ENCODE measurements around the gene AGFG2. TPM values are rescaled to one million over a fixed set of nuclear protein-coding genes. Genes with fewer than 3 reads are reported as not detected.

Gene AGFG2
- total RNA-seq, 2 donors from 2014 or later = 8.5 to 28.9 TPM

DNA sequence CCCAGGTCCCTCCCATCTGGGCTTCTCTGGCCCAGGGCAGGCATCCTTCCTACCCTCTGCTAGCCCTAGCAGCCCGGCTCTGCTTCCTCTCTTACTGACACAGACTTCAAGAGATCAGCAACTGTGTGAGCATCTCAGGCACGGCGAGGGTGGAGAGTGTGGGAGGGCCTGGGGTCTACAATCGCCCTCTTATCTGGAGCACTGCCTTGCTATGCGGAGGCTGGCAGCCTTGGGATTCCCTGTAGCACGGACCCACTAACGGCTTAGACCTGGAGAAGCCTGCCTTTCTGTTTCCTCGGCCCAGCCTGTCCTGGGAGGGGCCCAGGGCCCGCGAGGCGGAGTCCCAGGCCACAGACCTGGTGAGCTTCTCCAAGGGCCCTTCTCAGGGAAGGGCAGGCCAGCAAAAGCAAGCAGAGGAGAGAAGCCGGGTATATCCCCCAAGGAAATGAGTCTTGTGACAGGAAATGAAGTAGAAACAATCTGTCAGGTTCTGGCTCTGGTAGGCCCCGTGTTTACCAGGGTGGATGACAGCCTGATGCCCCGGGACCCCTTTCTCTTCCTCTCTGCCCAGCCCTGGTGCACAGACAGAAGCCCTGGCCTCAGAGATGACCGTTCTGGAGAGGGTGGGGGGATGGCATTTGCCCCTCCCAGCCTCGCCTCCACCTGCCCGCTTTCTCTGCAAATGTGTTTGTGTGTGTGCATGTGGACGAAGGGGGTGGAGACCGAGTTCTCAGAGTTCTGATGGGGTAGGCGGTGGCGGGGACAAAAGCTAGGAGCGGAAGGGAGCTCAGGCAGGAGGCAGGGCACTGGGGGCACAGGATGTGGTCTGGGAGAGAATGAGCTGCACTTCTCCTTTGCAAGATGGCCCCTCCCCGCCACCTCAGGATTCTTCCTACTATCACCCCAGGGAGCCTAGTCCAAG lies 44.4 kb downstream of the AGFG2 start:
- peaks cover 34% of the 10 kb centered on the region for H3K36me3 ChIP-seq (ENCODE audit: control insufficient read depth, insufficient read depth, low read length)

DNA sequence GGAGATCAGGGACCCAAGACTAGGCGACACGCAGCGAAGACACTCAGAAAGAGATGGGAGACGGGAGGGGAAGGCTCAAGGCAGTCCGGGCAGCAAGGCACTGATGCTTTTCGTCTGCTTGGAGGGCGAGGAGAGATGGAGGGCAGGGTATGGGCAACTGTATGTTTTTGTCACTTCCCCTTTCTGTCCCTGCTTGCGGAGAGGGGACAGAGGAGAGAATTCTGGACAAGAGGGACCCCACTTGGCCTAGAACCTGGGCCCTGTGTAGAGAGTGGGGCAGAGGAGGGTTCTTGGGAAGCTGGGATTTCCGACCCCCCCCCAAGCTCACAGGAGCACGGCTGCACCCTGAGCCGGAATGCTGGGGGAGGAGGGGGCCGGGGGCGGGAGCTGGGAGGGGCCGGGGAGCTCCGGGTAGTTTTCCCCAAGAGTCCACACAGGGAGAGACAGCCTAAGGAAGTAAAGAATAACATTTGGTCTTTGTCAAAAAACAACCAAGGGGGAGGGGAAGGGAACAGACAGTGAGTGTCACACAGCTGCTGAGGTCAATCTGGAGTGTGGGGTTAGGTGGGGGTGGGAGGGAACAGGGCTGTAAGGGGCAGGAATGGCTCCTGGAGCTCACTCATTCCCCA lies 45.2 kb downstream of the AGFG2 start:
- H3K9me3 ChIP-seq (ENCODE audit: control insufficient read depth, low read length) = no peaks in the 10 kb centered on the region
- DNase-seq = peak; percentile 50
- H3K27me3 ChIP-seq (ENCODE audit: control insufficient read depth, insufficient read depth, low read length, poor library complexity, severe bottlenecking) = no peaks in the 10 kb centered on the region
- peaks cover 9% of the 10 kb centered on the region for H3K4me1 ChIP-seq (ENCODE audit: control insufficient read depth, insufficient read depth, low read length)
- 56 to 77% methylated on average over 6 to 14 of the region's 15 CpGs for WGBS, 2 experiments (ENCODE audit: insufficient coverage in 1 of 2, insufficient read length in 1 of 2)
- H3K9ac ChIP-seq (ENCODE audit: extremely low read depth, low read length, poor library complexity, severe bottlenecking) = peak overlapping the region; percentile 87
- Mint-ChIP-seq H3K27ac (peak overlapping the region; percentile 96), H3K27me3 (ENCODE audit: insufficient read depth) (no peaks in the 10 kb centered on the region), H3K9me3 (no peaks in the 10 kb centered on the region), H3K4me1 (peaks cover 25% of the 10 kb centered on the region), H3K36me3 (ENCODE audit: low read depth) (peaks cover 6% of the 10 kb centered on the region), H3K4me3 (peak overlapping the region; percentile 89)
- TF ChIP-seq, protein P1, sequence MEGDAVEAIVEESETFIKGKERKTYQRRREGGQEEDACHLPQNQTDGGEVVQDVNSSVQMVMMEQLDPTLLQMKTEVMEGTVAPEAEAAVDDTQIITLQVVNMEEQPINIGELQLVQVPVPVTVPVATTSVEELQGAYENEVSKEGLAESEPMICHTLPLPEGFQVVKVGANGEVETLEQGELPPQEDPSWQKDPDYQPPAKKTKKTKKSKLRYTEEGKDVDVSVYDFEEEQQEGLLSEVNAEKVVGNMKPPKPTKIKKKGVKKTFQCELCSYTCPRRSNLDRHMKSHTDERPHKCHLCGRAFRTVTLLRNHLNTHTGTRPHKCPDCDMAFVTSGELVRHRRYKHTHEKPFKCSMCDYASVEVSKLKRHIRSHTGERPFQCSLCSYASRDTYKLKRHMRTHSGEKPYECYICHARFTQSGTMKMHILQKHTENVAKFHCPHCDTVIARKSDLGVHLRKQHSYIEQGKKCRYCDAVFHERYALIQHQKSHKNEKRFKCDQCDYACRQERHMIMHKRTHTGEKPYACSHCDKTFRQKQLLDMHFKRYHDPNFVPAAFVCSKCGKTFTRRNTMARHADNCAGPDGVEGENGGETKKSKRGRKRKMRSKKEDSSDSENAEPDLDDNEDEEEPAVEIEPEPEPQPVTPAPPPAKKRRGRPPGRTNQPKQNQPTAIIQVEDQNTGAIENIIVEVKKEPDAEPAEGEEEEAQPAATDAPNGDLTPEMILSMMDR (conservative IDR thresholded peaks at IDR 0.05) = no peak
- peaks cover 34% of the 10 kb centered on the region for H3K36me3 ChIP-seq (ENCODE audit: control insufficient read depth, insufficient read depth, low read length)
- peak overlapping the region; percentile 94 for H3K4me3 ChIP-seq (ENCODE audit: low read length)
- no peak overlapping the region for H3K27ac ChIP-seq (ENCODE audit: low read depth, low read length)

More for the DNA sequence above, 44.4 kb downstream of the AGFG2 start:
- Histone ChIP-seq H3K27me3 (ENCODE audit: control insufficient read depth, insufficient read depth, low read length, poor library complexity, severe bottlenecking) (no peaks in the 10 kb centered on the region), H3K4me1 (ENCODE audit: control insufficient read depth, insufficient read depth, low read length) (peaks cover 9% of the 10 kb centered on the region), H3K4me3 (ENCODE audit: low read length) (peak overlapping the region; percentile 29), H3K9ac (ENCODE audit: extremely low read depth, low read length, poor library complexity, severe bottlenecking) (no peak overlapping the region), H3K9me3 (ENCODE audit: control insufficient read depth, low read length) (no peaks in the 10 kb centered on the region), H3K27ac (ENCODE audit: low read depth, low read length) (no peak overlapping the region)
- 73 to 79% methylated on average over 7 to 23 of the region's 23 CpGs for WGBS, 2 experiments (ENCODE audit: insufficient coverage in 1 of 2, insufficient read length in 1 of 2)
- DNase-seq = peak; percentile 67
- H3K27me3 Mint-ChIP-seq (ENCODE audit: insufficient read depth) = no peaks in the 10 kb centered on the region
- peaks cover 20% of the 10 kb centered on the region for H3K4me1 Mint-ChIP-seq
- H3K9me3 Mint-ChIP-seq = no peaks in the 10 kb centered on the region
- peaks cover 12% of the 10 kb centered on the region for H3K36me3 Mint-ChIP-seq (ENCODE audit: low read depth)
- peak overlapping the region; percentile 89 for H3K4me3 Mint-ChIP-seq
- TF ChIP-seq, protein P1 (conservative IDR thresholded peaks at IDR 0.05) = no peak
- H3K27ac Mint-ChIP-seq = peak overlapping the region; percentile 77

DNA sequence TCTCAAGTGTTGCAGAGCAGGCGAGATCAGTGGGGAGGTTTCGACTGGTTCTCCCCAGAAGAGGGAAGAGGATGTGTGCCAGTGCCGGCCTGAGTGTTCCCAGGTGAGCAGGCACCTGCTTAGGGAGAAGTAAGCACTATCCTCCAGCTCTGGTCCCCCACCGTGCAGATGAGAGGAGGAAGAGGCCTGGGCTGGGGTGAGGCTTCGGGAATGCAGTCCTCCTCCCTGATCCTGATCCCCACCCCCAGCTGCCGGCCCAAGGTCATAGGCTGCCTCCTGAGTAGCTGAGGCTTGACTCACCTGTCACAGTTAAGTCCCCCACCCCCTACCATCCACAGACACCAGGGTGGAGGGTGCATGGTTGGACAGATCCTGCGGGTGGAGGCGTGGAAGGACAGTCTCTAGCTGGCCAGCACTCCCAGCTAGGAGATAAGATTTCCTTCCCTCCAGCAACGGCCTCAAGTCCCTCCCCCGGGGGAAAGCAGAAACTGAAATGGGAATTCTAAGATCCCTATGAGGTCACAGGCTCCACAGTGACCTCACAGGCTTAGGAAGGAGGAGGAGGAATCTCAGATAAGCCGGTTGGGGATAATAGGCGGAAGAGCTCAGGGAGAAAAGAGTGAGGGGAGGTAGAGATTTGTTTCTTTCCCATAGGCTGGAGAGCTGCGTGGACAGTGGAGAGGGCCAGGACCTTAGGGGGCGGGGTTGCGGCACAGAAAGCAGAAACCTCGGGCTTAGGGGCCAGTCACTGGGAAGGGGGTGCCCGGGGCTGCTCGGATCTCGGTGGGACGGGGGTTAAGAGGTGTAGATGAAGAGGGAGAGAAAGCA lies 45.9 kb downstream of the AGFG2 start:
- 4 to 14% methylated on average over 4 to 20 of the region's 20 CpGs for WGBS, 2 experiments (ENCODE audit: insufficient coverage in 1 of 2, insufficient read length in 1 of 2)
- Mint-ChIP-seq H3K27ac (peak overlapping the region; percentile 96), H3K4me1 (peaks cover 32% of the 10 kb centered on the region), H3K9me3 (no peaks in the 10 kb centered on the region), H3K27me3 (ENCODE audit: insufficient read depth) (peaks cover 2% of the 10 kb centered on the region), H3K4me3 (peak overlapping the region; percentile 89), H3K36me3 (ENCODE audit: low read depth) (peaks cover 6% of the 10 kb centered on the region)
- Histone ChIP-seq H3K9me3 (ENCODE audit: control insufficient read depth, low read length) (no peaks in the 10 kb centered on the region), H3K36me3 (ENCODE audit: control insufficient read depth, insufficient read depth, low read length) (peaks cover 29% of the 10 kb centered on the region), H3K27ac (ENCODE audit: low read depth, low read length) (peak overlapping the region; percentile 87), H3K4me1 (ENCODE audit: control insufficient read depth, insufficient read depth, low read length) (peaks cover 9% of the 10 kb centered on the region), H3K4me3 (ENCODE audit: low read length) (peak overlapping the region; percentile 94), H3K27me3 (ENCODE audit: control insufficient read depth, insufficient read depth, low read length, poor library complexity, severe bottlenecking) (no peaks in the 10 kb centered on the region), H3K9ac (ENCODE audit: extremely low read depth, low read length, poor library complexity, severe bottlenecking) (peak overlapping the region; percentile 87)
- TF ChIP-seq, protein P1 (conservative IDR thresholded peaks at IDR 0.05) = no peak
- peak; percentile 91 for DNase-seq

All from endodermal cell (in vitro differentiated cells).